ENCODE measurements around the gene ART5. TPM values are rescaled to one million over a fixed set of nuclear protein-coding genes. Genes with fewer than 3 reads are reported as not detected.

The ART5 gene
- total RNA-seq, 1 experiment from 2014 or later, result 7.9 TPM

DNA sequence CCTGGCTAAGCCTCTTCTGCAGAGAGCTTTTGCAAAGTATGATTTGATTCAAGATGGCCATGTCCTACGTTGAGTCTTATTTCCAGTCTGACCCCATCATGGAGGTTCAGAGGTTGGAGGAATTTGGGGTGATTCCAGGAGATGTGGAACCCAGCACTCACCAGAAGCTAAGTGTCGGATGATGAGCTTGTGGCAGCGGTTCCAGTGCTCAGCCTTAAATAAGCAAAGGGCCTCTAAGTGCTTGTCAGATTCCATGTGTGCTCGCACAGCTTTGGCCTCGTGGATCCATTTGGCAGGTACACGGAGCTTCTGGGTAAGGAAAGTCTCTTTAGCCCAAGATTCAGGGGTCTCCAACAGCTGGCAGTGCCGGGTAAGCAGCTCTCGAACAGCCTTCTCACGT, 41.2 kb upstream of the ART5 start:
- H3K36me3 Mint-ChIP-seq (ENCODE audit: insufficient read depth in 1 of 3, low read depth in 3 of 3), result peaks cover 51 to 93% (median 89%) of the 10 kb centered on the region in 3 experiments
- H3K23me2 ChIP-seq (ENCODE audit: insufficient read length, low read depth, low read length, poor library complexity, severe bottlenecking), result no peaks in the 10 kb centered on the region

More for the DNA sequence above, 41.2 kb upstream of the ART5 start:
- H3K79me1 ChIP-seq (ENCODE audit: insufficient read depth, low read depth, low read length, poor library complexity, severe bottlenecking), result no peaks in the 10 kb centered on the region
- H3K27me3 ChIP-seq (ENCODE audit: insufficient read depth, low read length), result no peaks in the 10 kb centered on the region
- Mint-ChIP-seq H3K27me3 (ENCODE audit: low read depth) (no peaks in the 10 kb centered on the region), H3K27ac (no peak overlapping the region), H3K9me3 (no peaks in the 10 kb centered on the region), H3K4me1 (no peaks in the 10 kb centered on the region), H3K4me3 (no peak overlapping the region)
- H3K27ac ChIP-seq (ENCODE audit: insufficient read length, low read depth, low read length), result no peak overlapping the region
- no peak overlapping the region for H3K14ac ChIP-seq (ENCODE audit: insufficient read depth, low read length)
- no peaks in the 10 kb centered on the region for H3K4me1 ChIP-seq (ENCODE audit: insufficient read depth, low read length)
- no peak overlapping the region for H4K8ac ChIP-seq (replicated peaks; ENCODE audit: insufficient read length, low read depth, low read length)
- WGBS (ENCODE audit: extremely low coverage, insufficient read length, low lambda C conversion rate), result no CpG with 5 or more reads among the region's 9 CpGs
- H3K23ac ChIP-seq (ENCODE audit: insufficient read length, low read depth, low read length), result no peak overlapping the region
- no peak for DNase-seq
- H2AFZ ChIP-seq (ENCODE audit: low read length), result no peak overlapping the region
- no peak overlapping the region for H3T11ph ChIP-seq (ENCODE audit: low read length)
- no peak overlapping the region for H2BK5ac ChIP-seq (ENCODE audit: insufficient read length, low read length)
- H4K5ac ChIP-seq (ENCODE audit: insufficient read length, low read depth, low read length), result no peak overlapping the region
- H3K9ac ChIP-seq (ENCODE audit: extremely low read depth, insufficient read length, low read length), result no peak overlapping the region
- H2AK5ac ChIP-seq (ENCODE audit: insufficient read length, low read length), result no peak overlapping the region
- no peaks in the 10 kb centered on the region for H4K20me1 ChIP-seq (ENCODE audit: control insufficient read depth, insufficient read depth, insufficient read length)
- no peak overlapping the region for H3K4ac ChIP-seq (ENCODE audit: low read depth, low read length)
- H3K9me3 ChIP-seq (ENCODE audit: control insufficient read depth, low read depth, low read length), result no peaks in the 10 kb centered on the region
- TF ChIP-seq, protein P1, sequence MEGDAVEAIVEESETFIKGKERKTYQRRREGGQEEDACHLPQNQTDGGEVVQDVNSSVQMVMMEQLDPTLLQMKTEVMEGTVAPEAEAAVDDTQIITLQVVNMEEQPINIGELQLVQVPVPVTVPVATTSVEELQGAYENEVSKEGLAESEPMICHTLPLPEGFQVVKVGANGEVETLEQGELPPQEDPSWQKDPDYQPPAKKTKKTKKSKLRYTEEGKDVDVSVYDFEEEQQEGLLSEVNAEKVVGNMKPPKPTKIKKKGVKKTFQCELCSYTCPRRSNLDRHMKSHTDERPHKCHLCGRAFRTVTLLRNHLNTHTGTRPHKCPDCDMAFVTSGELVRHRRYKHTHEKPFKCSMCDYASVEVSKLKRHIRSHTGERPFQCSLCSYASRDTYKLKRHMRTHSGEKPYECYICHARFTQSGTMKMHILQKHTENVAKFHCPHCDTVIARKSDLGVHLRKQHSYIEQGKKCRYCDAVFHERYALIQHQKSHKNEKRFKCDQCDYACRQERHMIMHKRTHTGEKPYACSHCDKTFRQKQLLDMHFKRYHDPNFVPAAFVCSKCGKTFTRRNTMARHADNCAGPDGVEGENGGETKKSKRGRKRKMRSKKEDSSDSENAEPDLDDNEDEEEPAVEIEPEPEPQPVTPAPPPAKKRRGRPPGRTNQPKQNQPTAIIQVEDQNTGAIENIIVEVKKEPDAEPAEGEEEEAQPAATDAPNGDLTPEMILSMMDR (conservative IDR thresholded peaks at IDR 0.05), result 0 out of 3 replicates have a peak, but pooled peaks have one; percentile 15
- no peak overlapping the region for H2BK20ac ChIP-seq (ENCODE audit: low read depth, low read length, poor library complexity, severe bottlenecking)
- no peak overlapping the region for H3K56ac ChIP-seq (ENCODE audit: insufficient read length, low read depth, low read length)
- no peak overlapping the region for H3K18ac ChIP-seq (ENCODE audit: insufficient read length, low read depth, low read length)
- H2BK12ac ChIP-seq (ENCODE audit: insufficient read length, low read depth, low read length), result no peak overlapping the region
- H3K4me2 ChIP-seq (ENCODE audit: insufficient read depth, insufficient read length, low read length), result no peak overlapping the region
- no peaks in the 10 kb centered on the region for H3K79me2 ChIP-seq (ENCODE audit: insufficient read depth, low read length)
- no peak overlapping the region for H2BK15ac ChIP-seq (ENCODE audit: low read depth, low read length)
- no peak overlapping the region for H4K91ac ChIP-seq (ENCODE audit: insufficient read length, low read depth, low read length)
- no peak overlapping the region for H2BK120ac ChIP-seq (ENCODE audit: low read depth, low read length, poor library complexity, severe bottlenecking)

All from H9 (cell line).